Hindlimb muscle (tissue), 1 donor: ENCODE data around the gene DCHS1. TPM values are rescaled to one million over a fixed set of nuclear protein-coding genes. Genes with fewer than 3 reads are reported as not detected.

Source experiments
- DNase-seq: peaks from one replicate; pipeline ENCODE4 v3.0.0-alpha.2; 2013
- polyA plus RNA-seq: library from polyadenylated mRNA; unstranded; fragments of 120-200 nt; gene quantifications from one replicate; pipeline ENCODE4 v1.2.1, GENCODE V29; 2013; ENCODE audit not compliant: insufficient read length

The DCHS1 gene
- polyA plus RNA-seq, 1 donor: 43.8 TPM

GRCh38 chr11:6646918-6647679, 8.5 kb downstream of the DCHS1 start:
- peak; percentile 74 for DNase-seq

GRCh38 chr11:6646576-6646917, 9.1 kb downstream of the DCHS1 start:
- DNase-seq: peak; percentile 93

- DNase-seq: peak; percentile 83
These were observed 9.5 kb downstream of the DCHS1 start for GRCh38 chr11:6646071-6646470.

GRCh38 chr11:6642957-6643356, 12.7 kb downstream of the DCHS1 start:
- DNase-seq: no peak

- DNase-seq: no peak
These were observed 14.5 kb downstream of the DCHS1 start for GRCh38 chr11:6640985-6641701.

- DNase-seq: no peak
These were observed 15.3 kb downstream of the DCHS1 start for GRCh38 chr11:6640036-6640984.

- no peak for DNase-seq
These were observed 17.2 kb downstream of the DCHS1 start for GRCh38 chr11:6638429-6638828.

- DNase-seq: no peak
These were observed 17.7 kb downstream of the DCHS1 start for GRCh38 chr11:6637871-6638270.

GRCh38 chr11:6636480-6636879, 19.1 kb downstream of the DCHS1 start:
- DNase-seq: no peak

- DNase-seq: no peak
These were observed 20.3 kb downstream of the DCHS1 start for GRCh38 chr11:6635082-6635932.

- DNase-seq: no peak
These were observed 21.1 kb downstream of the DCHS1 start for GRCh38 chr11:6634534-6634933.

GRCh38 chr11:6633422-6634408, 21.9 kb downstream of the DCHS1 start:
- no peak for DNase-seq

GRCh38 chr11:6632116-6633073, 23.2 kb downstream of the DCHS1 start:
- DNase-seq: no peak

- DNase-seq: no peak
These were observed 24.2 kb downstream of the DCHS1 start for GRCh38 chr11:6631361-6631890.

- DNase-seq: no peak
These were observed 24.8 kb downstream of the DCHS1 start for GRCh38 chr11:6630632-6631291.

- DNase-seq: no peak
These were observed 25.5 kb downstream of the DCHS1 start for GRCh38 chr11:6629892-6630631.

GRCh38 chr11:6629573-6629891, 26.1 kb downstream of the DCHS1 start:
- no peak for DNase-seq

GRCh38 chr11:6628526-6628925, 27.1 kb downstream of the DCHS1 start:
- no peak for DNase-seq
